B cell (primary cell): ENCODE results near the gene INO80C.

Source experiments
- EZH2 ChIP-seq: IDR thresholded peaks from 2 replicates; pipeline ENCODE4 v1.6.1; 2012; ENCODE audit warnings: borderline replicate concordance, low read depth, mild to moderate bottlenecking, moderate library complexity, low read length; ENCODE audit not compliant: insufficient read depth, poor library complexity, severe bottlenecking
- TF ChIP-seq, protein P1 (sequence below): fragments of 200-600 bp; IDR thresholded peaks from one replicate; pipeline ENCODE4 v1.8.0; 2022; ENCODE audit warnings: antibody characterized with exemption, mild to moderate bottlenecking

DNA sequence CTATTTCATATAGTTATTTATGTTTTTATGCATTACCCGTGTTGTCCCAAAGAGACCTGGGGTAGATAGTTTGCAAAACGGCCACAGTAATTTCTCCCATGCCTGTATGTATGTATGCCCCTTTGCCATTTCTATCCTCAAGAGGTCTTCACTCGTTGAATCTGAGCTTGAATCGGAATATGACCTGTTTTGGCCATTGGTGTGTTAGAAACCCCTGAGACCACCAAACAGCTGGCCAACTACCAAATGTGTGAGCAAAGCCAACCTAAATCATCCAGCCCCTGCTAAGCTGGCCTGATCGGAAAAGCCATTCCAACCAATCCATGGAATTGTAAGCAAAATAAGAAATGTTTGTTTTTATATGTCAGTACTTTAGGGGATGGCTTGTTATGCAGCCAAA lies 23.4 kb upstream of the INO80C start:
- TF ChIP-seq, protein P1, sequence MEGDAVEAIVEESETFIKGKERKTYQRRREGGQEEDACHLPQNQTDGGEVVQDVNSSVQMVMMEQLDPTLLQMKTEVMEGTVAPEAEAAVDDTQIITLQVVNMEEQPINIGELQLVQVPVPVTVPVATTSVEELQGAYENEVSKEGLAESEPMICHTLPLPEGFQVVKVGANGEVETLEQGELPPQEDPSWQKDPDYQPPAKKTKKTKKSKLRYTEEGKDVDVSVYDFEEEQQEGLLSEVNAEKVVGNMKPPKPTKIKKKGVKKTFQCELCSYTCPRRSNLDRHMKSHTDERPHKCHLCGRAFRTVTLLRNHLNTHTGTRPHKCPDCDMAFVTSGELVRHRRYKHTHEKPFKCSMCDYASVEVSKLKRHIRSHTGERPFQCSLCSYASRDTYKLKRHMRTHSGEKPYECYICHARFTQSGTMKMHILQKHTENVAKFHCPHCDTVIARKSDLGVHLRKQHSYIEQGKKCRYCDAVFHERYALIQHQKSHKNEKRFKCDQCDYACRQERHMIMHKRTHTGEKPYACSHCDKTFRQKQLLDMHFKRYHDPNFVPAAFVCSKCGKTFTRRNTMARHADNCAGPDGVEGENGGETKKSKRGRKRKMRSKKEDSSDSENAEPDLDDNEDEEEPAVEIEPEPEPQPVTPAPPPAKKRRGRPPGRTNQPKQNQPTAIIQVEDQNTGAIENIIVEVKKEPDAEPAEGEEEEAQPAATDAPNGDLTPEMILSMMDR, result no peak
- no peak for TF ChIP-seq EZH2
